KMS-11 (cell line): ENCODE measurements around the gene RELL1.

Experiments used
- H2AFZ ChIP-seq: fragments of 200-600 bp; sonication (generic); 2 replicates; pipeline ENCODE4 v1.6.1; 2016; ENCODE audit warnings: antibody characterized with exemption, mixed run types, low read depth
- H3K27ac ChIP-seq: fragments of 200-600 bp; sonication (generic); 2 replicates; pipeline ENCODE4 v1.6.1; 2016; ENCODE audit warnings: mild to moderate bottlenecking, mixed run types
- H3K27me3 ChIP-seq: fragments of 200-600 bp; sonication (generic); 2 replicates; pipeline ENCODE4 v1.6.1; 2017; ENCODE audit warnings: mild to moderate bottlenecking, low read depth, mixed run types, moderate library complexity; ENCODE audit not compliant: insufficient read depth
- H3K36me3 ChIP-seq: fragments of 200-600 bp; sonication (generic); 2 replicates; pipeline ENCODE4 v1.6.1; 2017; ENCODE audit warnings: mild to moderate bottlenecking, mixed run types; ENCODE audit not compliant: insufficient read depth
- H3K4me1 ChIP-seq: fragments of 200-600 bp; sonication (generic); 2 replicates; pipeline ENCODE4 v1.6.1; 2016; ENCODE audit warnings: mild to moderate bottlenecking, low read depth, mixed run types; ENCODE audit not compliant: poor library complexity, severe bottlenecking
- H3K4me2 ChIP-seq: fragments of 200-600 bp; sonication (generic); 2 replicates; pipeline ENCODE4 v1.7.0; 2016; ENCODE audit warnings: mild to moderate bottlenecking, mixed run types
- H3K4me3 ChIP-seq: fragments of 200-600 bp; sonication (generic); IDR thresholded peaks from 2 replicates; pipeline ENCODE4 v1.6.1; 2017; ENCODE audit warnings: low read depth, low read length, mixed read lengths; ENCODE audit not compliant: insufficient read depth
- H3K79me2 ChIP-seq: fragments of 200-600 bp; sonication (generic); 2 replicates; pipeline ENCODE4 v1.6.1; 2016; ENCODE audit warnings: low read depth, mixed run types; ENCODE audit not compliant: insufficient read depth
- H3K9ac ChIP-seq: fragments of 200-600 bp; sonication (generic); 2 replicates; pipeline ENCODE4 v1.6.1; 2016; ENCODE audit warnings: mild to moderate bottlenecking, mixed run types
- H4K20me1 ChIP-seq: fragments of 200-600 bp; sonication (generic); 2 replicates; pipeline ENCODE4 v1.6.1; 2016; ENCODE audit warnings: mild to moderate bottlenecking, mixed run types; ENCODE audit not compliant: insufficient read depth
- CTCF ChIP-seq: fragments of 200-600 bp; sonication (generic); conservative IDR thresholded peaks from 2 replicates; pipeline ENCODE4 v1.6.1; 2017; ENCODE audit warnings: low read depth, mild to moderate bottlenecking, antibody characterized with exemption, low read length, moderate library complexity, mixed read lengths

RELL1 gene

GRCh38 chr4:37675587-37676290, 10.4 kb downstream of the RELL1 start:
- Histone ChIP-seq H3K27me3 (no peaks in the 10 kb centered on the region), H3K79me2 (no peaks in the 10 kb centered on the region), H4K20me1 (no peaks in the 10 kb centered on the region), H3K4me1 (peaks cover 37% of the 10 kb centered on the region), H3K4me3 (no peak overlapping the region), H3K9ac (no peak overlapping the region), H3K4me2 (peak overlapping the region; percentile 66), H3K36me3 (no peaks in the 10 kb centered on the region), H3K27ac (peak overlapping the region; percentile 21), H2AFZ (no peak overlapping the region)
- no peak for TF ChIP-seq CTCF

GRCh38 chr4:37674439-37674838, 11.7 kb downstream of the RELL1 start:
- Histone ChIP-seq H3K27ac (no peak overlapping the region), H4K20me1 (no peaks in the 10 kb centered on the region), H3K4me2 (no peak overlapping the region), H3K79me2 (no peaks in the 10 kb centered on the region), H3K4me1 (peaks cover 37% of the 10 kb centered on the region), H3K4me3 (no peak overlapping the region), H3K36me3 (no peaks in the 10 kb centered on the region), H3K9ac (no peak overlapping the region), H2AFZ (no peak overlapping the region), H3K27me3 (no peaks in the 10 kb centered on the region)
- no peak for TF ChIP-seq CTCF

- Histone ChIP-seq H2AFZ (no peak overlapping the region), H3K27me3 (no peaks in the 10 kb centered on the region), H3K9ac (no peak overlapping the region), H4K20me1 (no peaks in the 10 kb centered on the region), H3K4me3 (no peak overlapping the region), H3K4me2 (no peak overlapping the region), H3K79me2 (no peaks in the 10 kb centered on the region), H3K27ac (no peak overlapping the region), H3K36me3 (no peaks in the 10 kb centered on the region), H3K4me1 (peaks cover 37% of the 10 kb centered on the region)
- TF ChIP-seq CTCF: no peak
These were observed 12.5 kb downstream of the RELL1 start for GRCh38 chr4:37673538-37674192.

GRCh38 chr4:37671072-37671471, 15.1 kb downstream of the RELL1 start:
- Histone ChIP-seq H3K79me2 (no peaks in the 10 kb centered on the region), H4K20me1 (no peaks in the 10 kb centered on the region), H3K4me2 (no peak overlapping the region), H3K36me3 (no peaks in the 10 kb centered on the region), H2AFZ (no peak overlapping the region), H3K4me3 (no peak overlapping the region), H3K27ac (no peak overlapping the region), H3K4me1 (peaks cover 24% of the 10 kb centered on the region), H3K27me3 (no peaks in the 10 kb centered on the region), H3K9ac (no peak overlapping the region)
- no peak for TF ChIP-seq CTCF
